ENCODE data around the gene PPP2R2D.
A peak's percentile ranks its signal among the peaks of the same experiment; 100 is the strongest.

The PPP2R2D gene

DNA sequence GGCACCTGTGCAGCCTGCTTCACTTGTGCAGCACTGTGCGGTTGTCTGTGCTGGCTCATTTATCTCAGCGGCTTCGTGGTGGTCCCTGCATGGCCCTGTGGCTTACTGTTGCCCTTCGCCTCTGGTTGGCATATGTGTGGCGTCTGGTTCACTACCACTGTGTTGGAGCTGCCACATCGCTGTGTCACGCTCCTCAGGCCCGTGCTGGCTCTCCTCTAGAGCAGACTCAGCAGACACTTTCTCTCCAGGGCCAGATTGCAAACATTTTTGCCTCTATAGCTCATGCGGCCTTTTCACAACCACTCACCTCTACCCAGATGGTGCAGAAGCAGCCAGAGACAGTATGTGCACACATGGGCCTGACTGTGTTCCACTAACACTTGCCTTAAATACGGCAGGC lies 37.9 kb downstream of the PPP2R2D start:
- TF ChIP-seq, protein P1, sequence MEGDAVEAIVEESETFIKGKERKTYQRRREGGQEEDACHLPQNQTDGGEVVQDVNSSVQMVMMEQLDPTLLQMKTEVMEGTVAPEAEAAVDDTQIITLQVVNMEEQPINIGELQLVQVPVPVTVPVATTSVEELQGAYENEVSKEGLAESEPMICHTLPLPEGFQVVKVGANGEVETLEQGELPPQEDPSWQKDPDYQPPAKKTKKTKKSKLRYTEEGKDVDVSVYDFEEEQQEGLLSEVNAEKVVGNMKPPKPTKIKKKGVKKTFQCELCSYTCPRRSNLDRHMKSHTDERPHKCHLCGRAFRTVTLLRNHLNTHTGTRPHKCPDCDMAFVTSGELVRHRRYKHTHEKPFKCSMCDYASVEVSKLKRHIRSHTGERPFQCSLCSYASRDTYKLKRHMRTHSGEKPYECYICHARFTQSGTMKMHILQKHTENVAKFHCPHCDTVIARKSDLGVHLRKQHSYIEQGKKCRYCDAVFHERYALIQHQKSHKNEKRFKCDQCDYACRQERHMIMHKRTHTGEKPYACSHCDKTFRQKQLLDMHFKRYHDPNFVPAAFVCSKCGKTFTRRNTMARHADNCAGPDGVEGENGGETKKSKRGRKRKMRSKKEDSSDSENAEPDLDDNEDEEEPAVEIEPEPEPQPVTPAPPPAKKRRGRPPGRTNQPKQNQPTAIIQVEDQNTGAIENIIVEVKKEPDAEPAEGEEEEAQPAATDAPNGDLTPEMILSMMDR (IDR thresholded peaks at IDR 0.05; ENCODE audit: low read depth, low read length) = no peak
- H3K4me3 ChIP-seq (ENCODE audit: low read depth, low read length) = no peak overlapping the region

DNA sequence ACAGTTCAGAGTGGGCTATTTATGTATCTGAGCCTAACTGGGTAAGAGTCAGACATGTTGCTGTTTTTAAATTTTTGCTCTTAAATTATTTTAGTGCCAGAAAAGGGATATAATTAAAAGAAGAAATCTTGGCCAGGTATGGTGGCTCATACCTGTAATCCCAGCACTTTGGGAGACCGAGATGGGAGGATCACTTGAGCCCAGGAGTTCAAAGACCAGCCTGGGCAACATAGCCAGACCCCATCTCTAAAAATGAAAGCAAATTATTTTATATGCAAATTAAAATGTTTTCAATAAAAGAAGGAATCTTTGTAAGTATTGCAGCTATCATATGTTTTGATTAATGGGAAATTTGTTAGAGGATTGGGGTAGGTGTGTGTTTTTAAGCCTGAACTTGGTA lies 41.6 kb downstream of the PPP2R2D start:
- H3K4me3 ChIP-seq (ENCODE audit: low read depth, low read length) = no peak overlapping the region
- TF ChIP-seq, protein P1 (IDR thresholded peaks at IDR 0.05; ENCODE audit: low read depth, low read length) = no peak

DNA sequence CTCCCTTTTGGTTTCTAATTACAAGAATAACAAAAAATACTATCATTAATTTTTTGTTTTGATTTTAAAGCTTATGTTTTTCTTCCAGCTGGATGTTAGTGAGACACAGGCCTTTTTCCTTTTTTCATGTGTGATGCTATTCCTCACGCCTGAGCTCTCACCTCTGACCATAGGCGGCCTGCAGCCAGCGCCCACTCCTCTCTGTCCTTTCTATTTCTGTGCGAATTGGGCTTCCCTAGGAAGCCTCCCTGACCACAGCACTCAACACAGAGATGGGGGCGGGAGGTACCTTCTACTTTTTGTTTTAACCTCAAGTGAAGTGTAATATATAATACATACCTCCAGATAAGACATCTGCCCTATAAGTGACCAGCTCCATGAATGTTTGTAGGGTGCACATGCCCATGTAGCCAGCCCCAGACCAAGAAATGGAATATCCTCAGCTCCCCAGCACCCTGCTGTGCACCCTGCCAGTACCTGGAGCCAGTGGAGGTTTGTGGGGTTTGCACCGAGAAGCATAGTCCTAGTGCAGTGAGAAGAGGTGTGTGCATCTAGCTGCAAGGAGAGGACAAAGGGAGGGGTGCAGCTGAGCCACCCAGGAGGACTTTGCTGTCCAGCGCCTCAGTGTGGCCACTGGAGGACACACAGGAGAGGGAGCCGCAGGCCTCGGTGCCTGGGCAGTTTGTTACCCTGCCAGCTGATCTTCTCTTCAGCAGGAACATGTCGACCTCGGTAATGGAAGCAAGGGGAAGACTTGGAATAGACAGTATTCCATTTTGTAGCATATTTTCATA lies 42.4 kb downstream of the PPP2R2D start:
- TF ChIP-seq, protein P1 (IDR thresholded peaks at IDR 0.05; ENCODE audit: low read depth, low read length) = no peak; the same call in 1 of the 2 replicates

DNA sequence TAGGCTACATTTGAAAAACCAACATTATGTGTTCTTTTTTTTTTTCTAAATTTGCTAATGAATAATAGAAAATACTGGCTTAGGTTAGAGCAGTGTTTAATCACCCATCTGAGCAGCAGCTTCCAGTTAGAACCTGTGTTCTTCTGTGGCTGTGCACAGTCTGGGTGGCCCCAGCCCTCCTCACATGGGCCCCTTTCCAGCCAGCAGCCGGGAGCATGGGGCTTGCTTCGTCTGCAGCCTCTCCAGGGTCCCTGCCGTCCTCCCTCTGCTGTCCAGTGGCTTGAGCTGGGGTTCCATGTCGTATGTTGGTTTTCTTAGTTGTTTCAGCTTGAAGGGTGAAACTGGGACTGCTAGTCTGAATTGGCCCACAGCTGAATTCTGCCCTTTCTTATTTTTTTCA lies 43.6 kb downstream of the PPP2R2D start:
- TF ChIP-seq, protein P1 (IDR thresholded peaks at IDR 0.05; ENCODE audit: low read depth, low read length) = no peak
- no peak overlapping the region for H3K4me3 ChIP-seq (ENCODE audit: low read depth, low read length)

More for the DNA sequence above, 42.4 kb downstream of the PPP2R2D start:
- no peak overlapping the region for H3K4me3 ChIP-seq (ENCODE audit: low read depth, low read length)

GRCh38 chr10:131944976-131945695 lies 44.3 kb downstream of the PPP2R2D start:
- H3K4me3 ChIP-seq (ENCODE audit: low read depth, low read length) = no peak overlapping the region
- TF ChIP-seq, protein P1 (IDR thresholded peaks at IDR 0.05; ENCODE audit: low read depth, low read length) = no peak

GRCh38 chr10:131946321-131946751 lies 45.5 kb downstream of the PPP2R2D start:
- peak overlapping the region; percentile 31 for H3K4me3 ChIP-seq (ENCODE audit: low read depth, low read length)
- TF ChIP-seq, protein P1 (IDR thresholded peaks at IDR 0.05; ENCODE audit: low read depth, low read length) = no peak

DNA sequence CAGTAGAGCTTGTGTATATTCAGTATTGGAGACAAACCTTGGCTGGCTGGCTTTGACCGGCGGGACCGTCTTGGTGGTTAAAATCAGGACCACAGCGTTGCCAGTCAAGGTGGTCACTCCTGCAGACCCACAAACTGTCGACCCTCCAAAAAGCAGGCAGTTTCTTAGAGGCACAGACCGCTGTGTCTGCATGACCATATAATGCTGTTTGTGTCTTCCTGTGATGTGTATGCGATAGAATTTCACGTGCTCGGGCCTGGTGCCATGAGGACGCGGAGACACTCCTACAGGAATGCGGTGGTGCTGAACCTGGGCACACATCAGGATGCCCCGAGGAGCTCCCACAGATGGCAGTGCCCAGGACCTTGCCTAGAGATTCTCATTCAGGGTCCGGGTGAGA lies 46.1 kb downstream of the PPP2R2D start:
- TF ChIP-seq, protein P1 (IDR thresholded peaks at IDR 0.05; ENCODE audit: low read depth, low read length) = no peak
- H3K4me3 ChIP-seq (ENCODE audit: low read depth, low read length) = no peak overlapping the region

Measured in WI38 (cell line).